Activated CD4-positive, CD25-positive, alpha-beta regulatory T cell treated with anti-CD3 and anti-CD28 coated beads, Interleukin-2, amount 50 U/mL, for 24 hours (primary cell): ENCODE measurements around the gene COX17.

Experiments used
- ATAC-seq, 2 donors: fragments of 150-1000 bp; cut with Tn5 transposase; one replicate each; pipeline ENCODE4 v1.10.0; 2021; ENCODE audit warnings: mild to moderate bottlenecking in 1 of 2, moderate library complexity in 1 of 2

The COX17 gene

GRCh38 chr3:119673875-119674274, 3.3 kb downstream of the COX17 start:
- ATAC-seq: no peak

GRCh38 chr3:119672776-119673175, 4.4 kb downstream of the COX17 start:
- ATAC-seq: no peak

- no peak for ATAC-seq
Observed at GRCh38 chr3:119669906-119670570, 7.2 kb downstream of the COX17 start.

- ATAC-seq: no peak
Observed at GRCh38 chr3:119665954-119666559, 11.1 kb downstream of the COX17 start.

- no peak for ATAC-seq
Observed at GRCh38 chr3:119664850-119665379, 12.3 kb downstream of the COX17 start.

GRCh38 chr3:119664370-119664769, 12.8 kb downstream of the COX17 start:
- ATAC-seq: no peak

- ATAC-seq: no peak
Observed at GRCh38 chr3:119663885-119664284, 13.3 kb downstream of the COX17 start.

GRCh38 chr3:119662604-119663373, 14.4 kb downstream of the COX17 start:
- ATAC-seq: no peak

GRCh38 chr3:119660474-119661440, 16.4 kb downstream of the COX17 start, which contains the start of gene POPDC2:
TSS of gene POPDC2 (minus strand) at chr3:119660589. CDS start at chr3:119660423, 166 bp downstream.
- no peak for ATAC-seq

GRCh38 chr3:119659606-119660291, 17.5 kb downstream of the COX17 start:
- no peak for ATAC-seq

GRCh38 chr3:119658994-119659393, 18.2 kb downstream of the COX17 start:
- ATAC-seq: no peak

GRCh38 chr3:119657887-119658702, 19.1 kb downstream of the COX17 start:
- no peak for ATAC-seq

- no peak for ATAC-seq
Observed at GRCh38 chr3:119653876-119654275, 23.3 kb downstream of the COX17 start.

GRCh38 chr3:119652306-119653033, 24.7 kb downstream of the COX17 start:
- ATAC-seq: no peak

GRCh38 chr3:119649761-119650160, 27.4 kb downstream of the COX17 start:
- ATAC-seq: no peak

GRCh38 chr3:119647843-119648575, 29.2 kb downstream of the COX17 start:
- ATAC-seq: no peak

GRCh38 chr3:119647171-119647570, 30.0 kb downstream of the COX17 start:
- no peak for ATAC-seq

- no peak for ATAC-seq
Observed at GRCh38 chr3:119645813-119646212, 31.4 kb downstream of the COX17 start.

GRCh38 chr3:119644481-119644880, 32.7 kb downstream of the COX17 start:
- ATAC-seq: no peak
